Panc1 (cell line): ENCODE results near the gene EIF1. TPM values are rescaled to one million over a fixed set of nuclear protein-coding genes. Genes with fewer than 3 reads are reported as not detected.

Experiments used
- ATAC-seq: fragments of 200-7000 bp; cut with Tn5 transposase; 2 replicates; pipeline ENCODE4 v1.9.1; 2020; ENCODE audit warnings: mild to moderate bottlenecking, moderate library complexity
- BruUV-seq: library from RNA; stranded (reverse); fragments of 400-500 nt; replicated peaks from 2 replicates; lab custom pipeline; 2021; lab: Mats Ljungman, UMichigan
- CTCF ChIA-PET: fragments of 300-600 bp; sonication (Branson Sonifier 250); formaldehyde crosslinking; loops from one replicate; lab custom pipeline; 2022; ENCODE audit warnings: antibody characterized with exemption; lab: Charles Lee
- POLR2A ChIA-PET: fragments of 300-600 bp; sonication (Branson Sonifier 250); formaldehyde crosslinking; loops from one replicate; lab custom pipeline; 2022; ENCODE audit warnings: antibody characterized with exemption; lab: Charles Lee
- DNase-seq: peaks from one replicate; pipeline ENCODE4 v3.0.0-alpha.2; 2010; ENCODE audit warnings: low read depth, low spot score
- H3K27ac ChIP-seq: 2 replicates; pipeline ENCODE4 v1.5.1; 2011; ENCODE audit warnings: mild to moderate bottlenecking, low read length, inconsistent platforms
- H3K27me3 ChIP-seq: fragments of 200-500 bp; sonication (Bioruptor generic); 2 replicates; pipeline ENCODE4 v1.6.0; 2014; ENCODE audit warnings: low read length, inconsistent platforms; ENCODE audit not compliant: control insufficient read depth, insufficient read depth
- H3K36me3 ChIP-seq: fragments of 200-500 bp; sonication (Bioruptor generic); 2 replicates; pipeline ENCODE4 v1.5.1; 2014; ENCODE audit warnings: inconsistent platforms, mild to moderate bottlenecking, low read length, moderate library complexity; ENCODE audit not compliant: control insufficient read depth, insufficient read depth
- H3K4me1 ChIP-seq: 2 replicates; pipeline ENCODE4 v1.5.1; 2011; ENCODE audit warnings: inconsistent platforms, mild to moderate bottlenecking, low read length, moderate library complexity; ENCODE audit not compliant: control insufficient read depth, insufficient read depth
- H3K4me3 ChIP-seq, 2 experiments: 2 replicates each; pipeline ENCODE4 v1.5.1; 2011 to 2012; ENCODE audit warnings: low read depth in 2 of 2, low read length in 2 of 2, mild to moderate bottlenecking in 2 of 2, inconsistent platforms in 1 of 2, moderate library complexity in 1 of 2
- H3K9me3 ChIP-seq: fragments of 200-500 bp; sonication (Bioruptor generic); 2 replicates; pipeline ENCODE4 v1.5.1; 2014; ENCODE audit warnings: low read depth, mild to moderate bottlenecking, inconsistent platforms, low read length, moderate library complexity; ENCODE audit not compliant: control insufficient read depth, insufficient read depth
- CTCF ChIP-seq: fragments of 450-650 bp; IDR thresholded peaks from 2 replicates; pipeline ENCODE4 v1.5.1; 2017; ENCODE audit warnings: mild to moderate bottlenecking
- POLR2AphosphoS5 ChIP-seq: IDR thresholded peaks from 2 replicates; pipeline ENCODE4 v1.6.1; 2012; ENCODE audit warnings: mild to moderate bottlenecking, low read depth, low read length, moderate library complexity
- SIN3A ChIP-seq: IDR thresholded peaks from 2 replicates; pipeline ENCODE4 v1.6.1; 2012; ENCODE audit warnings: low read depth, mild to moderate bottlenecking, low read length, moderate library complexity, borderline replicate concordance; ENCODE audit not compliant: insufficient read depth
- TCF7L2 ChIP-seq: IDR thresholded peaks from 2 replicates; pipeline ENCODE4 v1.6.1; 2011; ENCODE audit warnings: mild to moderate bottlenecking, low read depth, low read length, inconsistent platforms
- in situ Hi-C: cut with HindIII; loops from 2 replicates; pipeline ENCODE4 v1.10.0; 2016; ENCODE audit warnings: low sequenced_read_pairs, low pct_unique_long_range_greater_than_20kb
- intact Hi-C: fragments of 100-400 bp; cut with micrococcal nuclease; formaldehyde crosslinking; loops from one replicate; pipeline ENCODE4 v1.10.0; 2022; ENCODE audit not compliant: unreplicated experiment
- total RNA-seq: library from RNA; stranded (reverse); gene quantifications from one replicate; pipeline ENCODE4 v1.2.1, GENCODE V29; 2021; ENCODE audit not compliant: unreplicated experiment
- TF ChIP-seq, protein P1 (sequence below), 2 experiments: IDR thresholded peaks; 2 replicates each; pipeline ENCODE4 v1.6.1; 2011 to 2012; ENCODE audit warnings: low read depth in 2 of 2, control low read depth in 1 of 2, low read length in 1 of 2, mild to moderate bottlenecking in 1 of 2, moderate library complexity in 1 of 2; ENCODE audit not compliant: insufficient read depth in 1 of 2

The EIF1 gene
- total RNA-seq, 1 experiment from 2014 or later = 747 TPM

DNA sequence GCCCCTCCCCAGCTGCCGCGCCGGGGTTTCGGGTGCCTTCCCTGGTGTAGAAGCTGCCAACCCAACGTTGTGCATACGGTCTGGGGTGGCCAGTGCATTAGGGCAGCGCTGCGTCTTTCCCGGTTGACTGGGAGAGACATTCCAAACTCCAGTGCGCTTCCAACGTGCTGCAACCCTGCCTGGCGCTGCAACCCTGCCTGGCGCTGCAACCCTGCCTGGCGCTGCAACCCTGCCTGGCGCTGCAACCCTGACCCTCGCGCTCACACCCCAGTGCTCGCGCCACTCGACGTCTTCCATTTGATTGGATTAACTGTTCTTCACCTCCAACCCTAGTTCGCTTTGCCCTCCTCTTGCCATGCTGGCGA, 46.2 kb downstream of the EIF1 start:
- in situ Hi-C loops = no loop called here
- Histone ChIP-seq H3K4me1 (peaks cover 18% of the 10 kb centered on the region), H3K9me3 (no peaks in the 10 kb centered on the region), H3K27me3 (no peaks in the 10 kb centered on the region), H3K36me3 (no peaks in the 10 kb centered on the region), H3K4me3 (peak overlapping the region; percentile 58 to 64), H3K27ac (peak overlapping the region; percentile 76)
- TF ChIP-seq SIN3A = no peak
- no peak for TF ChIP-seq CTCF
- no peak for TF ChIP-seq POLR2AphosphoS5
- TF ChIP-seq, protein P1, sequence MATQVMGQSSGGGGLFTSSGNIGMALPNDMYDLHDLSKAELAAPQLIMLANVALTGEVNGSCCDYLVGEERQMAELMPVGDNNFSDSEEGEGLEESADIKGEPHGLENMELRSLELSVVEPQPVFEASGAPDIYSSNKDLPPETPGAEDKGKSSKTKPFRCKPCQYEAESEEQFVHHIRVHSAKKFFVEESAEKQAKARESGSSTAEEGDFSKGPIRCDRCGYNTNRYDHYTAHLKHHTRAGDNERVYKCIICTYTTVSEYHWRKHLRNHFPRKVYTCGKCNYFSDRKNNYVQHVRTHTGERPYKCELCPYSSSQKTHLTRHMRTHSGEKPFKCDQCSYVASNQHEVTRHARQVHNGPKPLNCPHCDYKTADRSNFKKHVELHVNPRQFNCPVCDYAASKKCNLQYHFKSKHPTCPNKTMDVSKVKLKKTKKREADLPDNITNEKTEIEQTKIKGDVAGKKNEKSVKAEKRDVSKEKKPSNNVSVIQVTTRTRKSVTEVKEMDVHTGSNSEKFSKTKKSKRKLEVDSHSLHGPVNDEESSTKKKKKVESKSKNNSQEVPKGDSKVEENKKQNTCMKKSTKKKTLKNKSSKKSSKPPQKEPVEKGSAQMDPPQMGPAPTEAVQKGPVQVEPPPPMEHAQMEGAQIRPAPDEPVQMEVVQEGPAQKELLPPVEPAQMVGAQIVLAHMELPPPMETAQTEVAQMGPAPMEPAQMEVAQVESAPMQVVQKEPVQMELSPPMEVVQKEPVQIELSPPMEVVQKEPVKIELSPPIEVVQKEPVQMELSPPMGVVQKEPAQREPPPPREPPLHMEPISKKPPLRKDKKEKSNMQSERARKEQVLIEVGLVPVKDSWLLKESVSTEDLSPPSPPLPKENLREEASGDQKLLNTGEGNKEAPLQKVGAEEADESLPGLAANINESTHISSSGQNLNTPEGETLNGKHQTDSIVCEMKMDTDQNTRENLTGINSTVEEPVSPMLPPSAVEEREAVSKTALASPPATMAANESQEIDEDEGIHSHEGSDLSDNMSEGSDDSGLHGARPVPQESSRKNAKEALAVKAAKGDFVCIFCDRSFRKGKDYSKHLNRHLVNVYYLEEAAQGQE (IDR thresholded peaks at IDR 0.05; ENCODE audit: insufficient read depth in 1 of 2, low read depth in 2 of 2, low read length in 1 of 2) = no peak
- TF ChIP-seq TCF7L2 = no peak
- DNase-seq (no peak), ATAC-seq (peak; percentile 48)
- no TSS peak for BruUV-seq
- intact Hi-C loops = no loop called here
- ChIA-PET CTCF (no interaction called here), POLR2A (interaction anchor here (0.7 to 0.8 kb wide), 2 partner anchors 46 to 51 kb away, joined by 3 to 11 read pairs; no protein-coding TSS in a partner anchor)

- ATAC-seq (no peak), DNase-seq (no peak)
- H3K9me3 ChIP-seq = no peaks in the 10 kb centered on the region
- intact Hi-C loops = no loop called here
- no TSS peak for BruUV-seq
- no peak overlapping the region for H3K4me3 ChIP-seq
- no peak for TF ChIP-seq CTCF
- TF ChIP-seq POLR2AphosphoS5 = no peak
- no peak for TF ChIP-seq SIN3A
- no peak for TF ChIP-seq TCF7L2
- TF ChIP-seq, protein P1 (IDR thresholded peaks at IDR 0.05; ENCODE audit: insufficient read depth in 1 of 2, low read depth in 2 of 2, low read length in 1 of 2) = no peak
- CTCF ChIA-PET = interaction anchor here (0.9 kb wide), 1 partner anchor 43 kb away, joined by 3 read pairs; no protein-coding TSS in a partner anchor
- H3K27ac ChIP-seq = no peak overlapping the region
- in situ Hi-C loops = no loop called here
- no peaks in the 10 kb centered on the region for H3K27me3 ChIP-seq
- H3K4me1 ChIP-seq = peaks cover 20% of the 10 kb centered on the region
- no peaks in the 10 kb centered on the region for H3K36me3 ChIP-seq
- POLR2A ChIA-PET = interaction anchor here (0.5 kb wide), 1 partner anchor 302 kb away, joined by 3 read pairs; no protein-coding TSS in a partner anchor
These were observed 47.1 kb downstream of the EIF1 start for GRCh38 chr17:41735744-41736143.
